ENCODE results near the gene LGALS7.
"Not testable (repeated sequence)": the region's sequence is repeated elsewhere in the genome, so short reads cannot be mapped to it uniquely, and the experiment has no call there.

LGALS7 gene

DNA sequence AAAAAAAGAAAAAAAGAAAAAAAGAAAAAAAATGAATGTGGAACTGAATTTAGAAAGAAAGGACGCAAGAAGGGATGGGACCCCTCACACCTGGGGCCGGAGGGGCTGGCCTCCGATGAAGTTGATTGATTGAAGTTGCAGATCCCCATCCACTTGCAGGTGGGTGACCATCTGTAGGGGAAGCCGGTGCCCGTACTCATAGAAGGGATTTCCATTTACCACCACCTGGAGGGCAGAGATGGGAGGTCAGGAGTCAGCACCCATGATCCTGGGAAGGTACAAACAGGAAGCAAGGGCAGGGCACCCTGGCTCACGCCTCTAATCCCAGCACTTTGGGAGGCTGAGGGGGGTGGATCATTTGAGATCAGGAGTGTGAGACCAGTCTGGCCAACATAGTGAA, 33.1 kb upstream of the LGALS7 start:
- TF ChIP-seq, protein P1, sequence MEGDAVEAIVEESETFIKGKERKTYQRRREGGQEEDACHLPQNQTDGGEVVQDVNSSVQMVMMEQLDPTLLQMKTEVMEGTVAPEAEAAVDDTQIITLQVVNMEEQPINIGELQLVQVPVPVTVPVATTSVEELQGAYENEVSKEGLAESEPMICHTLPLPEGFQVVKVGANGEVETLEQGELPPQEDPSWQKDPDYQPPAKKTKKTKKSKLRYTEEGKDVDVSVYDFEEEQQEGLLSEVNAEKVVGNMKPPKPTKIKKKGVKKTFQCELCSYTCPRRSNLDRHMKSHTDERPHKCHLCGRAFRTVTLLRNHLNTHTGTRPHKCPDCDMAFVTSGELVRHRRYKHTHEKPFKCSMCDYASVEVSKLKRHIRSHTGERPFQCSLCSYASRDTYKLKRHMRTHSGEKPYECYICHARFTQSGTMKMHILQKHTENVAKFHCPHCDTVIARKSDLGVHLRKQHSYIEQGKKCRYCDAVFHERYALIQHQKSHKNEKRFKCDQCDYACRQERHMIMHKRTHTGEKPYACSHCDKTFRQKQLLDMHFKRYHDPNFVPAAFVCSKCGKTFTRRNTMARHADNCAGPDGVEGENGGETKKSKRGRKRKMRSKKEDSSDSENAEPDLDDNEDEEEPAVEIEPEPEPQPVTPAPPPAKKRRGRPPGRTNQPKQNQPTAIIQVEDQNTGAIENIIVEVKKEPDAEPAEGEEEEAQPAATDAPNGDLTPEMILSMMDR (IDR thresholded peaks at IDR 0.05; ENCODE audit: extremely low read depth, insufficient read depth, missing control alignments), result no peak
- in situ Hi-C loops (cut with MboI; ENCODE audit: low pct_unique_long_range_greater_than_20kb, low sequenced_read_pairs, unreplicated experiment), result no loop called here
- no peak for DNase-seq (ENCODE audit: low spot score)

- in situ Hi-C loops (cut with MboI; ENCODE audit: low pct_unique_long_range_greater_than_20kb, low sequenced_read_pairs, unreplicated experiment), result no loop called here
- peak; percentile 24 for DNase-seq (ENCODE audit: low spot score)
- TF ChIP-seq, protein P1 (IDR thresholded peaks at IDR 0.05; ENCODE audit: extremely low read depth, insufficient read depth, missing control alignments), result no peak
These were observed 31.9 kb upstream of the LGALS7 start for GRCh38 chr19:38805180-38805579.

DNA sequence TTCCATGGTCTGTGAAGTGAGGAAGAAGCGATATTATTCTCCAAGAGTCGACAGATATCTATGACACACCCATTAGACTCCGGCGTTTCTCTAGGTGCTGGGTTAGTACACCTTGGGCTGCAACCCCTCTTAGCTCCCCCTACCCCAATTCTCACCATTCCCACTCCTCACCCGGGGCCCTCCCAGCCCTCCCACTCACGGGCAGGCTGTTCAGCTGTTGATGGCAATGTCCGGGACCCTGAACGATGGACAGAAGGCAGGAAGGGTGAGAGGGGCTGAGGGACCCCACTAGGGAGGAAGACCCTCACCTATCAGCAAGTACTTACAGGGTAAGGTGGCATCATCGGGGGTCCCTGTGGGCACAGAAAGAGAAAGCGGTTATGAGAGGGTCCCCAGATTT, 30.2 kb upstream of the LGALS7 start:
- TF ChIP-seq, protein P1 (IDR thresholded peaks at IDR 0.05; ENCODE audit: extremely low read depth, insufficient read depth, missing control alignments), result no peak
- in situ Hi-C loops (cut with MboI; ENCODE audit: low pct_unique_long_range_greater_than_20kb, low sequenced_read_pairs, unreplicated experiment), result no loop called here
- no peak for DNase-seq (ENCODE audit: low spot score)

DNA sequence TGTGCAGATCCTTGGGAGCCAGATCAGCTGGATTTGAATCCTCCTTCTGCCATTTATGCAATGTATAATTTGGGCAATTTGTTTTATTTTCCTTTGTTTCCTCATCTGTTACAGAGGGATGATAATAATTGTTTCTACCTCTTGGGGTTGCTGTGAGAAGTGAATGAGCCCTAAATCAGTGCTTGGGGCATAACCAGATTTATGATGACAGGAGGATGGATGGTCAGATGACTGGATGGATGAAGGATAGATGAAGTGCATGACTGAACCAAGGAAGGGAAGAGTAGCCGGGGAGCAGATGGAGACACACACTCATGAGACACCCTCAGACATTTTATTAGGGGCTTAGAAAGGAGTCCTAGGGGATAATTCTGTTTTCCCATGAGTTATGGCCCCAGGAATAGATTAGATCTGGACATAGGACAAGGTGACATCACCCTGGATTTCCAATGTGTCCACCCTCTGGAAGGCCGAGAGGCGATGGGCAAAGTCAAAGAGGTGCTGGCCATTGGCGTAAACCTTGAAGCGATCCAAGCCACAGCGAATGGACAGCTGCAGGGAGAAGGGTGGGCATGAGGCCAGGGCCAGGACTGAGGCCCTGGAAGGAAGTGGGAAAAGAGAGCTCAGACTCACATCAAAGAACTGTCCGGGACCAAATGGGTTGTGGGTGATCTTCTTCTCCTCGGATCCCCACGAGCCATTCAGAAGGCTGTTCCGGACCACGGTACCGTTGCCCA, 28.2 kb upstream of the LGALS7 start:
- DNase-seq (ENCODE audit: low spot score), result no peak
- in situ Hi-C loops (cut with MboI; ENCODE audit: low pct_unique_long_range_greater_than_20kb, low sequenced_read_pairs, unreplicated experiment), result no loop called here
- TF ChIP-seq, protein P1 (IDR thresholded peaks at IDR 0.05; ENCODE audit: extremely low read depth, insufficient read depth, missing control alignments), result no peak

DNA sequence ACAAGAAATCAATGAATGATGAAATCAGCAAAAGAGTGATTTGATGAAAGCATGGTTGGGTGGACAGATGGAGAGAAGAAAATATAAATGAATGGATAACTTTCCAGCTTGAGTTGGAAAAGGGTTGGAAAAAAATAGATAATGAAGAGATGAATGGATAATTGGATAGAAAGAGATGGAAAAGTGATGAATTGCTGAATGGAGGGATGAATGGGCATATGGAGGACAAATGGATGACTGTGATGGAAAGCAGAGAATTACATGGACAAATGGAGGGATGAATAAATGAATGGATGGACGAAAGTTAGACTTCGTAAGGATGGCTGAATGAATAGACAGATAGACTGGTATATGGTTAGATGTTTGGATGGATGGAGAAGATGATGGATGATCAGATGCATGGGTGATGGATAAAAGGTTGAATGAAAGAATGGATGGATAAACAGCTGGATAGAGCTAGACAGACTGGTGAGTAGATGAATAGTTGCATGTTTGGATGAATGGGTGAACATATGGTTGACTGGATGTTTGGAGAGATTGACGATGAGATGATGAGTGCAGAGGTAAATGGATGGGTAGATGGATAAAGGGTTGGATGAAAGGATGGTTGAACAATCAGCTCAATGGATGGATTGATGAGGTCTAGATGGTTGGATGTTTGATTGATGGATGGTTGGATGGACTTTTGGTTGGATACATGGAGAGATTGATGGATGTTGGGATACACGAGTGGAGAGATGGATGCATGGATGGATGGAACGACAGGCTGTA, 27.4 kb upstream of the LGALS7 start:
- in situ Hi-C loops (cut with MboI; ENCODE audit: low pct_unique_long_range_greater_than_20kb, low sequenced_read_pairs, unreplicated experiment), result no loop called here
- TF ChIP-seq, protein P1 (IDR thresholded peaks at IDR 0.05; ENCODE audit: extremely low read depth, insufficient read depth, missing control alignments), result no peak

GRCh38 chr19:38799104-38799503, 25.8 kb upstream of the LGALS7 start:
- in situ Hi-C loops (cut with MboI; ENCODE audit: low pct_unique_long_range_greater_than_20kb, low sequenced_read_pairs, unreplicated experiment), result no loop called here
- TF ChIP-seq, protein P1 (IDR thresholded peaks at IDR 0.05; ENCODE audit: extremely low read depth, insufficient read depth, missing control alignments), result no peak
- DNase-seq (ENCODE audit: low spot score), result no peak

More for the DNA sequence above, 27.4 kb upstream of the LGALS7 start:
- no peak for DNase-seq (ENCODE audit: low spot score)

GRCh38 chr19:38797781-38798180, 24.5 kb upstream of the LGALS7 start:
- DNase-seq (ENCODE audit: low spot score); in situ Hi-C loops (cut with MboI; ENCODE audit: low pct_unique_long_range_greater_than_20kb, low sequenced_read_pairs, unreplicated experiment): not testable (repeated sequence)

Measured in GM13977 (cell line).